ENCODE results near the gene AMPD1.

AMPD1 gene

DNA sequence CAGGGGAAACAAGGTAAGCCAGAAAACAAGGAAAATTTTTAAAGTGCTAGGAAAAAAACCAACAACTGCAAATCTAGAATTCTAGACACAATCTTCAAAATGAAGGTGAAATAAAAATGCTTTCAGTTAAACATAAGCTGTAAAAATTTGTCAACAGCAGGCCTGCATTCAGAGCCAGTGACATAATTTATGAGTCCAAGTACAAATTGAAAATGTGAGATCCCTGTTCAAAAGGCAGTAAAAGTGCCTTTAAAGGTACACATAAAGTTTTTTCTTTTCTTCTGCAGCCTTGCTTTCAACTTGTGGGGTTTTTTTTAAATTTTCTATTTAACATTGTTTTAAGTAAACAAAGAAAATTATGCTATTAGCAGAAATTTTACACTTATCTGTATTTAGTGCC, 62.9 kb downstream of the AMPD1 start:
- DNase-seq (ENCODE audit: low read depth) = no peak

DNA sequence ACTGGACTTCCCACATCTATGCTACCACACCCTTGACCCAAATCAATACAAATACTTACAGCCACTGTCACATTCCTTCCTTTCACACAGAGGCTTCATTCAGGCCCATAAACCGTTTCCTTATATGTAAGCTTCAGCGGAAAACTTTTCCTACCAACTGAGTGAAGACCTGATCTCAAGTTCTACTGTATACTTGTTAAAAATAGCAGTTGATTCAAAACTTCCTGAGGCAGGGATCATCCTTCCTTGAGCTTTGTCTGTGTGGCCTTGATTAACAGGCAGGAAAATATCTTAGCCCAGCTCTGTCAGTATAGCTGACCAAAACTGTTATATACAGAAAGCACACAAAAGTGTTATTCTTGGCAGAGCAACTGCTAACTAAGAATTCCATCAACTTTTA, 68.2 kb downstream of the AMPD1 start:
- DNase-seq (ENCODE audit: low read depth) = no peak

DNA sequence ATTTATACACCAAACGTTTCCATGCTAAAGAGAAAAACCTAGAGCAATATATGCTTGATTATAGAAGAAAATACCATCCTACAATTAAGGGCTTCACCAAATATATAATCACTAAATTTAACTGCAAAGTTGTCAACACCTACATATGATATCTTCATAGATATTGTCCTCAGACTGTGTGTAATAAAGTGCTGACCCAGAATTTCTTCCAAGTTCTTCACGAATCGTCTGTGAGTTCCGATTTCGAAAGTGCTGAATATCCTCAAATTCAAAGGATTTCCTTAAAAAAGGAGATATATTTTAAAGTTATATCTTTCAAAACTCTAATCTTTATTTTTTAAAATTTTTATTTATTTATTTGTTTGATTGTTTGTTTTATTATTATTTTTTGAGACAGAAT, 72.0 kb downstream of the AMPD1 start:
- DNase-seq (ENCODE audit: low read depth) = no peak

Data from amniotic epithelial cell (primary cell).